Measurements from ENCODE around the gene C3orf38.
"Not testable (repeated sequence)": the region's sequence is repeated elsewhere in the genome, so short reads cannot be mapped to it uniquely, and the experiment has no call there.

C3orf38 gene
- long read RNA-seq, donor 1, transcript C3orf38-201 (3 exons, 2,633 nt) = major isoform, 12 of 12 reads
- long read RNA-seq, donor 1, partial matches to known transcripts = 0 of 12 reads
- long read RNA-seq, donor 1, other reads (novel, unspliced or antisense) = 0 of 12 reads
- long read RNA-seq, donor 2, partial matches to known transcripts = 0 of 4 reads
- long read RNA-seq, donor 2, other reads (novel, unspliced or antisense) = 0 of 4 reads
- long read RNA-seq, donor 3, transcript C3orf38-201 (3 exons, 2,633 nt) = major isoform, 5 of 5 reads
- long read RNA-seq, donor 3, partial matches to known transcripts = 0 of 5 reads
- long read RNA-seq, donor 3, other reads (novel, unspliced or antisense) = 0 of 5 reads
- long read RNA-seq, donor 4, transcript C3orf38-201 (3 exons, 2,633 nt) = major isoform, 6 of 6 reads
- long read RNA-seq, donor 4, partial matches to known transcripts = 0 of 6 reads
- long read RNA-seq, donor 4, other reads (novel, unspliced or antisense) = 0 of 6 reads
- long read RNA-seq, donor 5, transcript C3orf38-201 (3 exons, 2,633 nt) = major isoform, 9 of 9 reads
- long read RNA-seq, donor 5, partial matches to known transcripts = 0 of 9 reads
- long read RNA-seq, donor 5, other reads (novel, unspliced or antisense) = 0 of 9 reads
- long read RNA-seq, donor 6, transcript C3orf38-201 (3 exons, 2,633 nt) = major isoform, 7 of 19 reads
- long read RNA-seq, donor 6, partial matches to known transcripts = 12 of 19 reads
- long read RNA-seq, donor 6, other reads (novel, unspliced or antisense) = 0 of 19 reads
- long read RNA-seq, donor 7, transcript C3orf38-201 (3 exons, 2,633 nt) = major isoform, 12 of 17 reads
- long read RNA-seq, donor 7, partial matches to known transcripts = 5 of 17 reads
- long read RNA-seq, donor 7, other reads (novel, unspliced or antisense) = 0 of 17 reads
- long read RNA-seq, donor 8, transcript C3orf38-201 (3 exons, 2,633 nt) = major isoform, 6 of 6 reads
- long read RNA-seq, donor 8, partial matches to known transcripts = 0 of 6 reads
- long read RNA-seq, donor 8, other reads (novel, unspliced or antisense) = 0 of 6 reads

- peak; percentile 99 for DNase-seq
Measured at GRCh38 chr3:88149509-88150362, at the start of gene C3orf38. Gene C3orf38 (plus strand): TSS chr3:88149959. CDS start chr3:88150053, 94 bp downstream.

- no peak for DNase-seq
Measured at GRCh38 chr3:88101142-88101541, 48.6 kb upstream of the C3orf38 start.

GRCh38 chr3:88105325-88105724 is 44.4 kb upstream of the C3orf38 start:
- no peak for DNase-seq

GRCh38 chr3:88112289-88112688 is 37.5 kb upstream of the C3orf38 start:
- DNase-seq = no peak

- DNase-seq = peak; percentile 28
Measured at GRCh38 chr3:88113311-88114162, 36.2 kb upstream of the C3orf38 start.

- DNase-seq = no peak
Measured at GRCh38 chr3:88114878-88115549, 34.7 kb upstream of the C3orf38 start.

GRCh38 chr3:88117683-88118082 is 32.1 kb upstream of the C3orf38 start:
- DNase-seq = no peak

- not testable (repeated sequence) for DNase-seq
Measured at GRCh38 chr3:88118603-88119002, 31.2 kb upstream of the C3orf38 start.

GRCh38 chr3:88123526-88123925 is 26.2 kb upstream of the C3orf38 start:
- DNase-seq = no peak

- no peak for DNase-seq
Measured at GRCh38 chr3:88131695-88132094, 18.1 kb upstream of the C3orf38 start.

- no peak for DNase-seq
Measured at GRCh38 chr3:88132894-88133293, 16.9 kb upstream of the C3orf38 start.

GRCh38 chr3:88133711-88134263 is 16.0 kb upstream of the C3orf38 start:
- DNase-seq = no peak

- DNase-seq = no peak
Measured at GRCh38 chr3:88137836-88138235, 11.9 kb upstream of the C3orf38 start.

- DNase-seq = no peak
Measured at GRCh38 chr3:88141458-88142083, 8.2 kb upstream of the C3orf38 start.

- no peak for DNase-seq
Measured at GRCh38 chr3:88142094-88142624, 7.6 kb upstream of the C3orf38 start.

- DNase-seq = no peak
Measured at GRCh38 chr3:88147261-88147660, 2.5 kb upstream of the C3orf38 start.

- DNase-seq = peak; percentile 2
Measured at GRCh38 chr3:88148651-88149050, 1.1 kb upstream of the C3orf38 start.

GRCh38 chr3:88149101-88149508 is 654 bp upstream of the C3orf38 start:
- no peak for DNase-seq

GRCh38 chr3:88150371-88150770 is 612 bp downstream of the C3orf38 start:
- DNase-seq = no peak

All from right kidney (tissue), 9 donors.